Measurements from ENCODE around the gene GAGE12J.

DNA sequence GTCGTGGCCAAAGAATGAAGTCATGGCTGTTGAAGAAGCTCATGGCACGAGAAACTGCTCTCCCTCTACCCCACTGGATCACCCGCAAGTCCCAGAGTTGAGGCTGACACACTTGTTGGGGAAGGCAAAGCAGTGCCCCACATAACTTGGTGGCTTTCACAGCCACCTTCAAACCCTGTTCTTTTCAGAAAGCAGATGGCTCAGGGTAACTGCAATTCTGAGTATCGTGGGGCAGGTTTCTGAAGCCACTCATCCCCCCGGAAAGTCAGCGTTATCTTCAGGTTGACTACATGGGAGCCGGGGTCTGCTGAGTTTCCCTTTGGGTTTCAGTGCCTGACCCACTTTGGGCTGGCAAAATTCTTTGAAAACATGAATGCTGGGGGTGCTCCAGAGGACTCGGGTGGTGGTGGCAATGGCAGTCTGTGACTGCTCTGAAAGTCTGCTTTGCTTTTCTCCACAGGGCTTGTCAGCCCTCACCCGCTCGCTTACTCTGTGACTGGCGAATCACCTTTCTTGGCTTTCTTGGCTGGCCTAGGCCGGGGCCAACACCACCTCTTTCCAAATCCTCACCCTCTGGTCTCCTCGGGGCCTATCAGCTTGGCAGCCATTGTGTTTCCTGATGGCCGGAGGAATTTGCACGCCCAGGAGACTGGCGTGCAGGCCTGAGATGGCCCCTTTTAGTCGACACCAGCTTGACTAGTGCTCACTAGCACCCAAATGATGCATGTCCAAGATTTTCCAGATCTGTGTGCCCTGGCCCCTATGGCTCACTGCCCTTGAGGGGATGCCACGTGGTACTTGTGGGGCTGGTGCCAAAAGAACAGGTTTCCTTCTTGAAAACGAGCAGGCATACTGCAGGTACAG lies 44.9 kb upstream of the GAGE12J start:
- TF ChIP-seq, protein P1, sequence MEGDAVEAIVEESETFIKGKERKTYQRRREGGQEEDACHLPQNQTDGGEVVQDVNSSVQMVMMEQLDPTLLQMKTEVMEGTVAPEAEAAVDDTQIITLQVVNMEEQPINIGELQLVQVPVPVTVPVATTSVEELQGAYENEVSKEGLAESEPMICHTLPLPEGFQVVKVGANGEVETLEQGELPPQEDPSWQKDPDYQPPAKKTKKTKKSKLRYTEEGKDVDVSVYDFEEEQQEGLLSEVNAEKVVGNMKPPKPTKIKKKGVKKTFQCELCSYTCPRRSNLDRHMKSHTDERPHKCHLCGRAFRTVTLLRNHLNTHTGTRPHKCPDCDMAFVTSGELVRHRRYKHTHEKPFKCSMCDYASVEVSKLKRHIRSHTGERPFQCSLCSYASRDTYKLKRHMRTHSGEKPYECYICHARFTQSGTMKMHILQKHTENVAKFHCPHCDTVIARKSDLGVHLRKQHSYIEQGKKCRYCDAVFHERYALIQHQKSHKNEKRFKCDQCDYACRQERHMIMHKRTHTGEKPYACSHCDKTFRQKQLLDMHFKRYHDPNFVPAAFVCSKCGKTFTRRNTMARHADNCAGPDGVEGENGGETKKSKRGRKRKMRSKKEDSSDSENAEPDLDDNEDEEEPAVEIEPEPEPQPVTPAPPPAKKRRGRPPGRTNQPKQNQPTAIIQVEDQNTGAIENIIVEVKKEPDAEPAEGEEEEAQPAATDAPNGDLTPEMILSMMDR (IDR thresholded peaks at IDR 0.05; ENCODE audit: poor library complexity), result no peak
- no peak for TF ChIP-seq EZH2 (IDR thresholded peaks at IDR 0.05; ENCODE audit: borderline replicate concordance)
